HG02840 (cell line): ENCODE data around the gene TLE3.

ENCODE experiments used
- ATAC-seq: cut with Tn5 transposase; IDR thresholded peaks from one replicate; pipeline ENCODE4 v1.9.1; 2021; ENCODE audit warnings: mild to moderate bottlenecking, moderate library complexity, moderate number of reproducible peaks; ENCODE audit not compliant: unreplicated experiment, low FRiP score

The TLE3 gene

GRCh38 chr15:70034596-70034995, 63.1 kb downstream of the TLE3 start:
- ATAC-seq: no peak

- no peak for ATAC-seq
These were observed 63.6 kb downstream of the TLE3 start for GRCh38 chr15:70034141-70034540.

- ATAC-seq: no peak
These were observed 64.1 kb downstream of the TLE3 start for GRCh38 chr15:70033529-70034140.

- no peak for ATAC-seq
These were observed 64.6 kb downstream of the TLE3 start for GRCh38 chr15:70033109-70033508.

GRCh38 chr15:70032509-70032908, 65.2 kb downstream of the TLE3 start:
- ATAC-seq: no peak

GRCh38 chr15:70031713-70032112, 66.0 kb downstream of the TLE3 start:
- ATAC-seq: no peak

- ATAC-seq: no peak
These were observed 66.5 kb downstream of the TLE3 start for GRCh38 chr15:70031261-70031660.

- ATAC-seq: no peak
These were observed 66.9 kb downstream of the TLE3 start for GRCh38 chr15:70030851-70031250.

GRCh38 chr15:70029297-70029701, 68.4 kb downstream of the TLE3 start:
- no peak for ATAC-seq

GRCh38 chr15:70027518-70027917, 70.2 kb downstream of the TLE3 start:
- ATAC-seq: no peak

- no peak for ATAC-seq
These were observed 70.7 kb downstream of the TLE3 start for GRCh38 chr15:70026991-70027390.

GRCh38 chr15:70025413-70026296, 72.1 kb downstream of the TLE3 start:
- no peak for ATAC-seq

- ATAC-seq: no peak
These were observed 73.2 kb downstream of the TLE3 start for GRCh38 chr15:70024521-70024920.

- no peak for ATAC-seq
These were observed 73.8 kb downstream of the TLE3 start for GRCh38 chr15:70023769-70024491.

- no peak for ATAC-seq
These were observed 74.5 kb downstream of the TLE3 start for GRCh38 chr15:70023064-70023768.

- ATAC-seq: no peak
These were observed 77.5 kb downstream of the TLE3 start for GRCh38 chr15:70020229-70020628.

GRCh38 chr15:70018646-70019600, 78.8 kb downstream of the TLE3 start:
- ATAC-seq: no peak

- ATAC-seq: no peak
These were observed 79.9 kb downstream of the TLE3 start for GRCh38 chr15:70017801-70018200.

GRCh38 chr15:70017025-70017424, 80.7 kb downstream of the TLE3 start:
- no peak for ATAC-seq
